ENCODE measurements around the gene KCNIP1. TPM values are rescaled to one million over a fixed set of nuclear protein-coding genes. Genes with fewer than 3 reads are reported as not detected.

Gene KCNIP1
- total RNA-seq, 1 donor from 2014 or later: 0.16 TPM

DNA sequence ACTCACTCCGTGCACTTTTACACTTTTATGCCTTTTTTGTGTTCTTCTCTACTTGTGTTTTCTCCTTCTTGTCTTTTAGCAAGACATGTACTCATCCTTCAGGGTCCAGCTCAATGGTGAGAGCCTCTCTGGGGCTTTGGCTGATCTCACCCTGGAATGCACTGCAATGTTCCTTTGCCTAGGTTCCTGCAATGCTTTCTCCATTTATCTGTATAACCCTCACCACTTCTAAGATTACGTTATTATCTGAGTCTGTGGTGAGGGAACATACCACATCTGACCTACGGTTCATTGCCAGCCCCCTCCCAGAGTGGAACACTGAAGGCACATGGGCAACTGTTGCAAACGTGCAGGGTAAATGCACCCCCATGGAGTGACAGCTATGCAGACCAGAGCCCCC, 47.3 kb downstream of the KCNIP1 start:
- Histone ChIP-seq H3K27ac (replicated peaks) (no peak overlapping the region), H3K9me3 (replicated peaks) (no peaks in the 10 kb centered on the region), H3K36me3 (no peaks in the 10 kb centered on the region), H3K4me1 (peaks cover 26% of the 10 kb centered on the region), H3K4me3 (no peak overlapping the region), H3K27me3 (ENCODE audit: low read depth) (peaks cover 16% of the 10 kb centered on the region)
- intact Hi-C loops (cut with micrococcal nuclease): no loop called here
- DNase-seq: no peak
- TF ChIP-seq, protein P1, sequence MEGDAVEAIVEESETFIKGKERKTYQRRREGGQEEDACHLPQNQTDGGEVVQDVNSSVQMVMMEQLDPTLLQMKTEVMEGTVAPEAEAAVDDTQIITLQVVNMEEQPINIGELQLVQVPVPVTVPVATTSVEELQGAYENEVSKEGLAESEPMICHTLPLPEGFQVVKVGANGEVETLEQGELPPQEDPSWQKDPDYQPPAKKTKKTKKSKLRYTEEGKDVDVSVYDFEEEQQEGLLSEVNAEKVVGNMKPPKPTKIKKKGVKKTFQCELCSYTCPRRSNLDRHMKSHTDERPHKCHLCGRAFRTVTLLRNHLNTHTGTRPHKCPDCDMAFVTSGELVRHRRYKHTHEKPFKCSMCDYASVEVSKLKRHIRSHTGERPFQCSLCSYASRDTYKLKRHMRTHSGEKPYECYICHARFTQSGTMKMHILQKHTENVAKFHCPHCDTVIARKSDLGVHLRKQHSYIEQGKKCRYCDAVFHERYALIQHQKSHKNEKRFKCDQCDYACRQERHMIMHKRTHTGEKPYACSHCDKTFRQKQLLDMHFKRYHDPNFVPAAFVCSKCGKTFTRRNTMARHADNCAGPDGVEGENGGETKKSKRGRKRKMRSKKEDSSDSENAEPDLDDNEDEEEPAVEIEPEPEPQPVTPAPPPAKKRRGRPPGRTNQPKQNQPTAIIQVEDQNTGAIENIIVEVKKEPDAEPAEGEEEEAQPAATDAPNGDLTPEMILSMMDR (IDR thresholded peaks at IDR 0.05; ENCODE audit: borderline replicate concordance): no peak

DNA sequence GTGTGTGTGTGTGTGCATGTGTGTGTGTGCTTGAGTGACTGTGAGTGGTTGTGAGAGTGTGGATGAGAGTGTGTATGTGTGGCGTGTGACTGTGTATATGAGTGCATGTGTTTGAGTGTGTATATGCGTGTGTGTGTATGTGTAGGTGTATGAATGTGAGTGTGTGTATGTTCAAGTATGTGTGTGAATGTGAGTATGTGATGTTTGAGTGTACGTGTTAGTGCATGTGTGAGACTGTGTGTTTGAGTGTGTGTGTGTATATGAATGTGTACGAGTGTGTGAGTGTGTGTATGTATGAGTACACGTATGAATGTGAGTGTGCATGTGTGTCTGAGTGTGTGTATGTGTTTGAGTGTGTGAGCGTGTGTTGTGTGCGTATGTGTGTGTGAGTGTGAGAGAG, 47.8 kb downstream of the KCNIP1 start:
- H3K27me3 ChIP-seq (ENCODE audit: low read depth): peaks cover 16% of the 10 kb centered on the region
- TF ChIP-seq, protein P1 (IDR thresholded peaks at IDR 0.05; ENCODE audit: borderline replicate concordance): no peak
- H3K9me3 ChIP-seq (replicated peaks): no peaks in the 10 kb centered on the region
- no peak overlapping the region for H3K27ac ChIP-seq (replicated peaks)
- intact Hi-C loops (cut with micrococcal nuclease): no loop called here
- H3K4me3 ChIP-seq: no peak overlapping the region
- no peaks in the 10 kb centered on the region for H3K36me3 ChIP-seq
- peaks cover 23% of the 10 kb centered on the region for H3K4me1 ChIP-seq
- DNase-seq: no peak

DNA sequence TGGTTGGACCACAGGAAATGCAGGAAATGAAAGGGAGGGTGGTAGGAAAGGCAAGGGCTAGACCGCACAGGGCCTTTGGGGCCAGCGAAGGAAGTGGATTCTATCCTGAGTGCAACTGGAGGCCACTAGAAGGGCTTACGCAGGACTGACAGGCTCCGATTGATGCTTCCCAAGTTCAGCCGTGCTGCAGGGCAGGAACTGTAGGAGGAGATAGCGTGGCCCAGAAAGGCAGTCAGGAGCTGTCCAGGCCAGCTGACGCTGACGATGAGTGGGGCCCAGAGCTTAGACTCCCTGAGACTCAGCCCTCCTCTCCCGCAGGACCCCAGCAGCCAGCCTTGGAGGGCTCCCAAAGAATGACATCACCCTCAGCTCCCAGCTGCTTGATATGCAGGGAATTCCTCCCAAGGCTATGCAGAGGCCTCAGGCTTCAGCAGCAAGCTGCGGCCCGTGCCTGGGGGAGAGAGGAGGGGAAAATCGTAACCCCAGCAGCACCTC, 48.8 kb downstream of the KCNIP1 start:
- no peaks in the 10 kb centered on the region for H3K36me3 ChIP-seq
- H3K27ac ChIP-seq (replicated peaks): peak overlapping the region; percentile 11
- intact Hi-C loops (cut with micrococcal nuclease): no loop called here
- H3K27me3 ChIP-seq (ENCODE audit: low read depth): peaks cover 16% of the 10 kb centered on the region
- H3K4me1 ChIP-seq: peaks cover 23% of the 10 kb centered on the region
- TF ChIP-seq, protein P1 (IDR thresholded peaks at IDR 0.05; ENCODE audit: borderline replicate concordance): no peak
- no peak overlapping the region for H3K4me3 ChIP-seq
- peak; percentile 83 for DNase-seq
- no peaks in the 10 kb centered on the region for H3K9me3 ChIP-seq (replicated peaks)

DNA sequence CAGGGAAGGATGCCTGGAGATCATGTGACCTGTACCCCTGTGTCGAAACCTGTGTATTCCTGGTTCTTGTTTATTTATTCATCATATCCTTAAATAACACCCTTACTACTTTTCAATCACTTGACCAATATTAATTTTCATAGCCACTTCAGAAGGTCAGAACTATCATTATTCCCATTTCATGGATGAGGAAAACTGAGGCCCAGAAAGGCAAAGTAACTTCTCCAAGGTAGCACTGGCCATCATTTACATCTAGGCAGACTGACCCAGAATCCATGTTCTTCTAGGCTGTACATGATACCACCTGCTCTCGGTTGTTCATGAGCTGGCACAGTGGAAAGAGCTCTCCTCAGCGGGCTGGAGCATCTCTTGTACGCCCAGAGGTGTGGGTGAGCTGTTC, 49.4 kb downstream of the KCNIP1 start:
- Histone ChIP-seq H3K27ac (replicated peaks) (peak overlapping the region; percentile 11), H3K9me3 (replicated peaks) (no peaks in the 10 kb centered on the region), H3K27me3 (ENCODE audit: low read depth) (peaks cover 16% of the 10 kb centered on the region), H3K4me1 (peaks cover 23% of the 10 kb centered on the region), H3K4me3 (no peak overlapping the region), H3K36me3 (no peaks in the 10 kb centered on the region)
- intact Hi-C loops (cut with micrococcal nuclease): no loop called here
- TF ChIP-seq, protein P1 (IDR thresholded peaks at IDR 0.05; ENCODE audit: borderline replicate concordance): no peak
- DNase-seq: no peak

DNA sequence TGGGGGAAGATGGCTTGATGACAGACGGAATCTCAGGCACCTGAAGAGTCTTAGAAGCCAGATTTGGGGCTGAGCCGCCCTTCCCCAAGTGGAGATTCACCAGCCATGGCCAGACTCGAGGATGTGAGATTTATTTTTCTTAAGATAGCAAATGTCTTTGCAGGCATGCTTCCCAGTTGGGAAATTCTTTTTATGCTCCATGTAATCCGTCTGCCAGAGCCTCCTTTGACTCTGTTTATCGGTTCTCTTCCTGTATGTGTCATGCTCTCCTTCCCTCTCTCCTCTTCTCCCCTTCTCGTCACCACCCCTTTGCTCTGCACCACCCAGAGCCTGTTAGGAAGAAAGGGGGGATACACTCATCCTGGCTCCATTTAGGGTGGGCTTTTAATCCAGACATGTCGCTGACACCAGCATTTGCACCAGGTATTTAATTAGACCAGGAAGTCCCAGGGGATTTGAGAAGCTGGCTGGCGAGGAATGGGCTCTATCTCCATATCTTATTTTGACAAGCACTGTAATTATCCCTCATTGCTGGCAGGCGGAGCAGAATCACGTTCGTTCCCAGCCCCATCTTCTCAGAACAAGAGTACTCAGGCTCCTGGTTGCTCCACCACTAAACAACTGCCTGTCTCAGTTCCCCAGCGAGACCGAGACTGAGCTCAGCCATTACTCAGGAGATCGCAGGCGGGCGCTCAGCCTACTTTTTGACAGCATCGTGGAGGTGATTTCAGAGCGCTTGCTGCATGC, 50.9 kb downstream of the KCNIP1 start:
- Histone ChIP-seq H3K9me3 (replicated peaks) (no peaks in the 10 kb centered on the region), H3K36me3 (no peaks in the 10 kb centered on the region), H3K4me3 (no peak overlapping the region), H3K27me3 (ENCODE audit: low read depth) (peaks cover 16% of the 10 kb centered on the region), H3K27ac (replicated peaks) (peak overlapping the region; percentile 50), H3K4me1 (peaks cover 23% of the 10 kb centered on the region)
- TF ChIP-seq, protein P1 (IDR thresholded peaks at IDR 0.05; ENCODE audit: borderline replicate concordance): no peak
- peak; percentile 21 for DNase-seq
- intact Hi-C loops (cut with micrococcal nuclease): no loop called here

Data from left ventricle myocardium inferior (tissue), 1 donor.